T-helper 1 cell treated with Interleukin-12 subunit alpha and Interleukin-12 subunit beta and Interleukin-4 antibody, amounts not matched to agents 30 μg/mL and 1 μg/mL, for 36 hours (primary cell): Measurements from ENCODE around the gene BMP7.

Experiments used
- H3K27ac Mint-ChIP-seq: one replicate; pipeline ENCODE4 v1.8.0; 2021; ENCODE audit warnings: mild to moderate bottlenecking, mixed read lengths
- H3K27me3 Mint-ChIP-seq: one replicate; pipeline ENCODE4 v1.8.0; 2021; ENCODE audit warnings: low read depth, mixed read lengths
- H3K36me3 Mint-ChIP-seq: one replicate; pipeline ENCODE4 v1.8.0; 2021; ENCODE audit warnings: low read depth, mixed read lengths
- H3K4me1 Mint-ChIP-seq: one replicate; pipeline ENCODE4 v1.8.0; 2021; ENCODE audit warnings: low read depth, mixed read lengths
- H3K4me3 Mint-ChIP-seq: one replicate; pipeline ENCODE4 v1.8.0; 2021; ENCODE audit warnings: mild to moderate bottlenecking, moderate library complexity, mixed read lengths
- H3K9me3 Mint-ChIP-seq: one replicate; pipeline ENCODE4 v1.8.0; 2021; ENCODE audit warnings: mixed read lengths

Gene BMP7

DNA sequence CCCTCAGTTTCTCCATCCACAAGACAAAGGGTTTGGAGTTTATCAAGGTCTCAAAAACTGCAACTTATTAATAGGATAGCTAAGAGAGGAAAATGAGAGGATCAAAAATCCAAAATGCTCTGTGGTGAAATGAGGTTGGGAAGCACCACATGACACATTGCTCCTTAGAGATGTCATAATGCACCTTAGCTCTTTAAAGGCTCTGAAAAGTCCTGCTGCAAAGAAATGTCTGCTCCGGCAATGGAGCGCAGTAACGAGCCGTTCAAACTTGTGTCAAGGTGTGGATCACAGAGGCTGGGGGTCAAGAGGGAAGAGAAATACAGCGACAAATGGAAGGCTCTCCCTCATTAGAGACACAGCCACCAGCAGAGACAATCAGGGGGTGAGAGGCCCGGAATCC, 53.1 kb downstream of the BMP7 start:
- H3K27me3 Mint-ChIP-seq, result peaks cover 8% of the 10 kb centered on the region
- no peaks in the 10 kb centered on the region for H3K4me1 Mint-ChIP-seq
- no peak overlapping the region for H3K4me3 Mint-ChIP-seq
- no peaks in the 10 kb centered on the region for H3K36me3 Mint-ChIP-seq
- no peak overlapping the region for H3K27ac Mint-ChIP-seq
- H3K9me3 Mint-ChIP-seq, result no peaks in the 10 kb centered on the region

GRCh38 chr20:57212534-57213276, 53.7 kb downstream of the BMP7 start:
- Mint-ChIP-seq H3K27me3 (peaks cover 8% of the 10 kb centered on the region), H3K9me3 (no peaks in the 10 kb centered on the region), H3K4me1 (no peaks in the 10 kb centered on the region), H3K4me3 (no peak overlapping the region), H3K36me3 (no peaks in the 10 kb centered on the region), H3K27ac (no peak overlapping the region)

GRCh38 chr20:57211908-57212533, 54.4 kb downstream of the BMP7 start:
- Mint-ChIP-seq H3K4me1 (no peaks in the 10 kb centered on the region), H3K36me3 (no peaks in the 10 kb centered on the region), H3K27me3 (peaks cover 11% of the 10 kb centered on the region), H3K27ac (no peak overlapping the region), H3K4me3 (no peak overlapping the region), H3K9me3 (peaks cover 6% of the 10 kb centered on the region)

DNA sequence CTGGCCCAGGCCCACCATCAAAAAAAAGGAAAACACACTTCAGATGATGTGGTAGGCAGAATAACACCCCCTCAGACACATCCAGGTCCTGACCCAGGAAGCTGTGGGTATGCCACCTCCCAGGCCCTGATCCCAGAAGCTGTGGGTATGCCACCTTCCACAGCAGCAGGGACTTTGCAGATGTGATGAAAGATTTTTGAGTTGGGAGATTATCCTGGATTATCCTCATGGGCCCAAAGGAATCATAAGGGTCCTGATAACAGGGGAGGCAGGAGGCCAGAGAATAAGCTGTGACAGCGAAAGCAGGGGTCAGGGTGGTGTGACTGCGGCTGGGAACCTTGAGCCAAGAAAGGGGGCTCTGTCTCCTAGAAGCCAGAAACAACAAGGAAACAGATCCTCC, 55.0 kb downstream of the BMP7 start:
- Mint-ChIP-seq H3K27ac (no peak overlapping the region), H3K9me3 (peaks cover 7% of the 10 kb centered on the region), H3K4me3 (no peak overlapping the region), H3K4me1 (no peaks in the 10 kb centered on the region), H3K36me3 (no peaks in the 10 kb centered on the region), H3K27me3 (peaks cover 12% of the 10 kb centered on the region)

DNA sequence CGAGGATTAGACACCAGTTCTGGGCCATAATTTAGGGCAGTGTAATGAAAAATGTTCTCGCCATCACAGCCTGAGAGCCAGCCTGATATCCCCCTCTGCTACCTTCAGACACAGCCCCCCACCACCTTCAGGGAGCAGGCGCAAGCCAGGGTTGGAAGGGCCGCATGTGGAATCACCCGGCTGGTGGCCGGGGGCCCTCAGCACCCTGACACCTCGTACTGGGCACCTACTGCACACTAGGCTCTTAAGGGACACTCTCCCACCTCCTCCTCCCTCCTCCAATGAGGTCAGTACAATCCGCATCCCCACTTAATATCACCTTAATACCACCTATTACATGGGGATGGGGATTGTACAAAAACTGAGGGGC, 55.5 kb downstream of the BMP7 start:
- Mint-ChIP-seq H3K36me3 (no peaks in the 10 kb centered on the region), H3K9me3 (peaks cover 7% of the 10 kb centered on the region), H3K27ac (no peak overlapping the region), H3K4me3 (no peak overlapping the region), H3K4me1 (no peaks in the 10 kb centered on the region), H3K27me3 (peaks cover 12% of the 10 kb centered on the region)

DNA sequence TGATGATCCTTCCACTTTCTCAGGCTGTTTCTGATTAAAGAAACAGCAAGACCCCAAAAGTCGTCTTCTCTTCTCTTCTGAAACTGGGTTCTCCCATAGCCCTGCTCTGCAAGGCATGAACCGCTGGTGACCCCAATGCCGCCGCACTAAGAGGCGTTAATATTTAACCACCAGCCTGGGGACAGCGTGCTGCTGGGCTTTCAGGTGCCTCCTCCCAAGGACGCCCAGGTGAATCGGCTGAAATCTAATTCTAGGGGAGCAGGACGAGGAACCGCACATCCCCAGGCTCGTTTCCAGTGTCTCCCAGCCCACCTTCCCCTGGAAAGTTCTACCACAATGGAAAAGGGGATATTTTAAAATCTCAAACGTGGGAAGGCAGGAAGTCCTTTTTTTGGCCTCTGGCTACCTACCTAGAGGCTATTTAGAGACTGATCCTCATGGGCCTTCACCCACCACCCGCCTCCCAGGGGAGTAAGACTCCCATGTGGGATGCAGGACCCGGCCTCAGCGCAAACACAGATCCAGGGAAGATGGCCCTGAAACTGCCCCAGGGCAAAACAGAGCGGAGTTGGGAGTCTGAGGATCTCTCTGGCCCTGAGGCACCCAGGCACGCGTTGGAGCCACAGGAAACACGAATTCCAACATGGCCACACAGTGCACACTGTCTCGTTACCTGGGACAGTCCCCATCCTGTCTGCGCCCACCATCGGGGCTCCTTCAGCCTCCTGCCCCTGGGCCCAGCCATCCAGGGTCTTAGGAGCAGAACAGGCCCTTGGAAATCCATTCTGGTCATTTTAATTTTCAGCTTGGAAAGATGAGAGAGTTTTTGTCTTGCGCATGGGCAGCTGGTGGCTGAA, 56.2 kb downstream of the BMP7 start:
- Mint-ChIP-seq H3K27ac (no peak overlapping the region), H3K4me3 (no peak overlapping the region), H3K27me3 (peaks cover 12% of the 10 kb centered on the region), H3K9me3 (peaks cover 7% of the 10 kb centered on the region), H3K4me1 (no peaks in the 10 kb centered on the region), H3K36me3 (no peaks in the 10 kb centered on the region)

GRCh38 chr20:57209413-57209812, 57.0 kb downstream of the BMP7 start:
- Mint-ChIP-seq H3K4me1 (no peaks in the 10 kb centered on the region), H3K27me3 (peaks cover 12% of the 10 kb centered on the region), H3K9me3 (peaks cover 7% of the 10 kb centered on the region), H3K27ac (no peak overlapping the region), H3K4me3 (no peak overlapping the region), H3K36me3 (no peaks in the 10 kb centered on the region)

DNA sequence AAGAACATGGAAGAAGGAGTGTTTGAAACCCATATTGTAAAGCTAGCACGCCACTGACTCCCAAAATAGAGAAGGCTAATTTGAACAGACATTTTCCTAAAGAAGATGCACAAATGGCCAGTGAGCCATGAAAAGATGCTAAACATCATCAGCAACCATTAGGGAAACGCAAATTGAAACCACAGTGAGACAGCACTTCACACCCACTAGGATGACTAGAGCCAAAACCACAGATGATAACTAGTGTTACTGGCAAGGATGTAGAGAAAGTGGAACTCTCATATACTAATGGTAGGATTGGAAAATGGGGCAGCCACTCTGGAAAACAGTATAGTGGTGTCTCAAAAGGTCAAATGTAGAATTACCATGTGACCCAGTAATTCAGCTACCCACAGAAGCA, 58.2 kb downstream of the BMP7 start:
- Mint-ChIP-seq H3K36me3 (no peaks in the 10 kb centered on the region), H3K27ac (no peak overlapping the region), H3K27me3 (peaks cover 9% of the 10 kb centered on the region), H3K4me1 (no peaks in the 10 kb centered on the region), H3K4me3 (no peak overlapping the region), H3K9me3 (peaks cover 7% of the 10 kb centered on the region)

DNA sequence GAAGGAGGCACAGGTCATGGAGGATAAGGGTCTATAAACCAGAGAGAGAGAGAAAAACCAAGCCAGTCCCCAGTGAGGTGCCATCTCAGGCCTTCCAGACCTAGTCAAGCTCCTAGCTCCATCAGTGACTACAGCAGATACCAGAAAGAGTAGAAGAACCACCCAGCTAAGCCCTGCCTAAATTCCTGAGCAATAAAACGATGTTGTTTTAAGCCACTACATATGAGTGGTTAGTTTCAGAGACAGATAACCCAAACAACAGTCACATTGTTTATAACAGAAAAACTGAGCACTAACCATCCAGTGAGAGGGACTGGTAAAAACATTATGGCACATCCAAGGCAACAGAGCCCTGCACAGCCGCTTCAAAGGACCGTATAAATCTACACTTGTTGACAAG, 59.2 kb downstream of the BMP7 start:
- no peak overlapping the region for H3K27ac Mint-ChIP-seq
- H3K4me1 Mint-ChIP-seq, result no peaks in the 10 kb centered on the region
- H3K36me3 Mint-ChIP-seq, result no peaks in the 10 kb centered on the region
- peaks cover 9% of the 10 kb centered on the region for H3K27me3 Mint-ChIP-seq
- H3K4me3 Mint-ChIP-seq, result no peak overlapping the region
- peaks cover 7% of the 10 kb centered on the region for H3K9me3 Mint-ChIP-seq

GRCh38 chr20:57205606-57206219, 60.7 kb downstream of the BMP7 start:
- no peak overlapping the region for H3K4me3 Mint-ChIP-seq
- H3K36me3 Mint-ChIP-seq, result no peaks in the 10 kb centered on the region

DNA sequence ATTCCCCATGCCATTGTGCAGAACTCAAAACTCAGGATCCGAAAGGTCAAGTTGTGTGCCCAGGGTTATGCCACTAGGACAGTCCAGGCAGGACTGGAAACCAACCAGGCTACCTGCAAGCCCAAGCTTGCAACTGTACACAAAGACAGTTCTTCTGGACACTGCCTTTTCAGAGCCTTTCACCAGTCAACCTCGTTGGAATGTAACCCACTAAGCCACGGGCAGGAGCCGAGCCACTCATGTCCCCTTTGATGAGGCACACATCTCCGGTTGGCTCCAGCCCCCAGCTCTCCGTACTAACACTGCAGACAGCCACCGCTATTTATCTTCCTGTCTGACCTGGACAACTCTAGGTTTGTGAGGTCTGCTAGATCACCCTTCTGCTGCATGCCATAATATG, 62.5 kb downstream of the BMP7 start:
- no peak overlapping the region for H3K27ac Mint-ChIP-seq
- peaks cover 7% of the 10 kb centered on the region for H3K9me3 Mint-ChIP-seq
- no peaks in the 10 kb centered on the region for H3K36me3 Mint-ChIP-seq
- no peak overlapping the region for H3K4me3 Mint-ChIP-seq
- no peaks in the 10 kb centered on the region for H3K4me1 Mint-ChIP-seq
- peaks cover 4% of the 10 kb centered on the region for H3K27me3 Mint-ChIP-seq

More at GRCh38 chr20:57205606-57206219, 60.7 kb downstream of the BMP7 start:
- Mint-ChIP-seq H3K9me3 (peaks cover 7% of the 10 kb centered on the region), H3K27ac (no peak overlapping the region), H3K4me1 (no peaks in the 10 kb centered on the region), H3K27me3 (peaks cover 4% of the 10 kb centered on the region)

DNA sequence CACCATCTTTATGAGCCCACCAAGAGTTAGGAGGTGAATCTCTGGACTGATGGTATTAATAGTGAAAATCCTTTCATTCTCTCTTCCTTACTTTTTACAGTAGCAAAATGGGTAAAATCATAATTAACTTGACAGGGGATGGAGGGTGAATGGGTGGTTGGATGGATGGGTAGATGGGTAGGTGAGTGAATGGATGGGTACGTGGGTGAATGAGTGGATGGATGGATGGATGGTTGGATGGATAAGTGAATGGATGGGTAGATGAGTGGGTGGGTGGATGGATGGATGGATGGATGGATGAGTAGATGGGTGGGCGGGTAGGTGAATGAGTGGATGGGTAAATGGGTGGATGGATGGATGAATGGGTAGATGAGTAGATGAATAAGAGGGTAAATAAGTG, 63.2 kb downstream of the BMP7 start:
- Mint-ChIP-seq H3K36me3 (no peaks in the 10 kb centered on the region), H3K27me3 (peaks cover 4% of the 10 kb centered on the region), H3K4me1 (no peaks in the 10 kb centered on the region), H3K9me3 (peaks cover 7% of the 10 kb centered on the region), H3K4me3 (no peak overlapping the region), H3K27ac (no peak overlapping the region)

DNA sequence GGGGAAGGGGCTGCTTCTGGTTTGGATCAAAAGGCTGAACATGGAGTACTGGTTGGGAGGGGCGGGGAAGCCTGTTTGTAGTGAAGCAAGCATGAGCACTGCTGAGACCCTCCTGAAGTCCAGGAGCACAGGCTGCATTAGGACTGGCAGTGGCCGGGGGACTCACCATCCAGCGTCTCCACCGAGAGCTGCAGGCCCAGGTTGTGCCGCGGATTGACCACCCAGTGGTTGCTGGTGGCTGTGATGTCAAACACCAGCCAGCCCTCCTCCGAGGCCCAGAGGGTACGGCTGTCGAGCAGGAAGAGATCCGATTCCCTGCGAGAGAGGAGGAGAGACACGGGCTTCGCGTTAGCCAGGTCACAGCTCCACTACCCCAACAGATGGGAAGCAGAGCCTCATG, 64.1 kb downstream of the BMP7 start:
- Mint-ChIP-seq H3K27ac (no peak overlapping the region), H3K4me1 (no peaks in the 10 kb centered on the region), H3K36me3 (no peaks in the 10 kb centered on the region), H3K9me3 (peaks cover 5% of the 10 kb centered on the region), H3K4me3 (no peak overlapping the region), H3K27me3 (peaks cover 4% of the 10 kb centered on the region)

DNA sequence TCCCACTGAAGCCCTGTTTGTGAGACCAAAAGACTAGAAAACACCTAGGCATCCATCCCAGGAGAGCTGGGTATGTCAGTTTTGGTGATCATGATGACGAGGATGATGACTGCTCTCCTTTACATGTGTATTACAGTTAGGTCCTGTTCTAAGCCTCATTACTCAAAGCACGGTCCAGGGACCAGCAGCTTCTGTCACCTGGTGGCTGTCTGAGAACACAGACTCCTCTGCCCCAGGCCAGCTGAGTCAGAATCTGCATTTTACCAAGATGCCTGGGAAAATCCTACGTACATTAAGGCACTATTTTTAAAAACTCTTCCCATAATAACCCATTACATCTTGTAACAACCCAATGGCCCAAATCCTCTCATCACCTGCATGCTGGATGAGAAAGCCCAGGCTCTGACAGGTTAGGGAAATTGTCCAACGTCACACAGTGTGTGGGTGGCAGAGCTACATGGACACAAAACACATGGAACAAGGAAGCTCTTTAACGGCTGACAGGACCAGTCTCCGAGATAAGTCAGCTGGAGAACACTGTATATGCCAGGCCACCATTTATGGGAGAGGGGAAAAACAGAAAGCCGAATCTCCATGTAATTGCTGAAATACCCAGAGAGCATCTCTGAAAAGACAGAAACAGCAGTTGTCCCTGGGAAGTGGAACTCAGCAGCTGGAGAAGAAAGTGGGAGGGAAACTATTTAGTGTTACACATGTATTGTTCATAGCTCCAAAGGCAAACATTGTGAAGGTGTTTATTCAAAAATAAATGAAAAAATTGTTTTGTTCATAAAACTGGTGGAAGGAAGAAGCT, 65.4 kb downstream of the BMP7 start:
- Mint-ChIP-seq H3K27ac (no peak overlapping the region), H3K27me3 (no peaks in the 10 kb centered on the region), H3K36me3 (no peaks in the 10 kb centered on the region), H3K4me3 (no peak overlapping the region), H3K9me3 (no peaks in the 10 kb centered on the region), H3K4me1 (no peaks in the 10 kb centered on the region)
